Measurements from ENCODE around the gene DRD1.
"Not testable (repeated sequence)": the region's sequence is repeated elsewhere in the genome, so short reads cannot be mapped to it uniquely, and the experiment has no call there.

- not testable (repeated sequence) for TF ChIP-seq EZH2 (IDR thresholded peaks at IDR 0.05; ENCODE audit: low read depth, unreplicated experiment); CTCF (conservative IDR thresholded peaks at IDR 0.05; ENCODE audit: low read depth in 2 of 2); REST (IDR thresholded peaks at IDR 0.05; ENCODE audit: unreplicated experiment); EZH2phosphoT487 (IDR thresholded peaks at IDR 0.05; ENCODE audit: unreplicated experiment)
Observed at GRCh38 chr5:175395430-175395829, 48.6 kb downstream of the DRD1 start.
